ENCODE results near the gene HBE1.
"Not testable (repeated sequence)": the region's sequence is repeated elsewhere in the genome, so short reads cannot be mapped to it uniquely, and the experiment has no call there.

The HBE1 gene

DNA sequence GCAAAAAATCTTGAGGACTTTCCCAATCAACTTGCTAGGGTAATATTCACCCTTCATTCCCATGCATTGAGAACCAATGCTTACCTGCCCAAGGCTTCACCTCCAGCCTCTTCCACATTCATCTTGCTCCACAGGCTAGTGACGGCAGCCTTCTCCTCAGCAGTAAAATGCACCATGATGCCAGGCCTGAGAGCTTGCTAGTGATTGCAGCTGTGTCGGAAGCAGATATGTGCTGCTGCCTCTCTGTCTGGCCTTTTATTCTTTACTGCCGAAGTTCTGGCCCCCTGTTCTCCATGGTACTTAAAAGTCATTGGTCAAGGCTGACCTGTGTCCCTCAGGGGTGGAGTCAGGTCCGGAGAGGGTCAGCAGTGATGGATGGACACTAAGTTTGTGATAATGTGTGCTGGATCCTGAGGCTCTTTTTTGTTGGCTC, at the start of gene HBE1:
TSS of gene HBE1 (minus strand) at position 231 of the 433 bp plus-strand sequence. CDS start at position 176, 55 bp downstream.
- DNase-seq: no peak

GRCh38 chr11:5317292-5317691, 47.5 kb upstream of the HBE1 start:
- DNase-seq: no peak

GRCh38 chr11:5313326-5314023, 43.7 kb upstream of the HBE1 start:
- DNase-seq: not testable (repeated sequence)

GRCh38 chr11:5310423-5310822, 40.7 kb upstream of the HBE1 start:
- no peak for DNase-seq

- DNase-seq: no peak
These were observed 37.7 kb upstream of the HBE1 start for GRCh38 chr11:5307256-5308019.

DNA sequence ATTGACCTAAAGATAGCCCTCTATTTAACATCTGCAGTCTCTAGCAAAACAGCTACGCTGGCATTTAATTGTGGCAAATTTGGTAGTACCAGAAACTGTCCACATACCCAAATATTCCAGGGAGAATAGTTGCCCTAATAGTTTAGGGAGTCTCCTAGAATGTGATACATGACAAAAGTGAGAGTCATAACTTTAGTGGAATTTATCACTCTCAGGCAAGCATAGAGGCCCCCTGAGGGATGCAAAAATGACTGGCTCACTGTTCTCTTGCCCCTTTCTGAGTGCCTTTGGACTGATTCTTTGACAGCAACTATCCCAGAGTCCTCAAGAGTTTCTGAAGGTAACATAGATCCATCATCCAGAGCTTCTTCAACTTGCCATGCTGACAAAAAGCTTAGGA, 34.3 kb upstream of the HBE1 start:
- DNase-seq: no peak

DNA sequence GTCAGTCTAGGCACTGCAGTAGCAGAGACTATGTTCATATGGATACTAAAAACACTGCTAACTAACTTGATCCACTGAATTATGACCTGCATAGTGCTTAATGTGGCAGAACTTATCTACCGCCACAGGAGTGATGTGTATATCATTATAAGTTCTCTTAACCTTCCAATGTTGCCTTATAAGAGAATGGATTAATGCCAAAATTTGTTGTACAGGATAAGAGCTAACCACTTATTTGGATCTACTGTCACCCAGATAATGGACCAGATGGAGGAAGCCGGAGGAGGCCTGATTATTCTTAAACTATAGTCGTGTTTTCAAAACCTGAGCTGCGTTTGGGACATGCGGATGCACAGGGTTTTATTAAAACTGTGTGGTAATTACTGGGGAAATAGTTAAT, 33.9 kb upstream of the HBE1 start:
- DNase-seq: no peak

DNA sequence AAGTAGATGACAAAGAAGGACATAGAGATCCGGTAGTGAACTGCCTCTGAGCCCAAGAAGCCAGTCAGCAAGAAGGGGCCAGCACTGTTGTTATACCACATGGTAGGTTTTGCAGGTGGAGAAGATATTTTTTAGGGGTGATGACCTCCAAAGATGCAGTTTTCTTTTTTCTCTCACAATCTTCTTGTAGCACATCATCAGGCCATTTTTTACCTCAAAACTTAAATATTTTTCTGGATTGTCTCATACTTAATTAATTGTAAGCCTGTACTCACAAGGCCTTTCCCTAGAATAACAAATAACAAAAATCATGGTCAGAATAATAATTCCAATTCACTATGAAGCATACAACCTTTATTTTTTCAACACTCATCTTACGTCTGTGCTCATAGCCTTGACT, 32.1 kb upstream of the HBE1 start, which contains the start of gene OR51B4:
TSS of gene OR51B4 (minus strand) at position 101 of the 400 bp plus-strand sequence. CDS start at position 101, 0 bp downstream.
- no peak for DNase-seq

DNA sequence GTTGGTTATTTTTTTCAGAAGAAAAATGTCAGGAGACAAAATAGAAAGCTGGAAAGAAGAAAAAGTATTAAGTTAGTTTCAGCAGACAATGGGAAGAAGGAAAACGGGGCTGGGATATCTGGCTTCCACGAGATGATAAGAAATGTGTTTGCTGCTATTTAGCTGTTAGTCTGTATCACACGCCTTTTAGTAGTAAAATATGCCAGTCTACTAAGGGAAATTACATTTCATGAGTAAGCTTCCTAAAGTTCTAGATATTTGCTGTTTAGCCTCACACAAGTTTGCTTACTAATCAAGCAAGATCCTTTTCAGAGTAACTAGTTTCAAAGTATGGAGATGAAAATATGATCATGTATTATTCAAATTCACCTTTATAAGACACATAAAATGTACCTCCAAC, 30.5 kb upstream of the HBE1 start:
- DNase-seq: no peak

GRCh38 chr11:5298451-5298850, 28.7 kb upstream of the HBE1 start:
- no peak for DNase-seq

GRCh38 chr11:5297721-5298323, 28.1 kb upstream of the HBE1 start:
- DNase-seq: no peak

DNA sequence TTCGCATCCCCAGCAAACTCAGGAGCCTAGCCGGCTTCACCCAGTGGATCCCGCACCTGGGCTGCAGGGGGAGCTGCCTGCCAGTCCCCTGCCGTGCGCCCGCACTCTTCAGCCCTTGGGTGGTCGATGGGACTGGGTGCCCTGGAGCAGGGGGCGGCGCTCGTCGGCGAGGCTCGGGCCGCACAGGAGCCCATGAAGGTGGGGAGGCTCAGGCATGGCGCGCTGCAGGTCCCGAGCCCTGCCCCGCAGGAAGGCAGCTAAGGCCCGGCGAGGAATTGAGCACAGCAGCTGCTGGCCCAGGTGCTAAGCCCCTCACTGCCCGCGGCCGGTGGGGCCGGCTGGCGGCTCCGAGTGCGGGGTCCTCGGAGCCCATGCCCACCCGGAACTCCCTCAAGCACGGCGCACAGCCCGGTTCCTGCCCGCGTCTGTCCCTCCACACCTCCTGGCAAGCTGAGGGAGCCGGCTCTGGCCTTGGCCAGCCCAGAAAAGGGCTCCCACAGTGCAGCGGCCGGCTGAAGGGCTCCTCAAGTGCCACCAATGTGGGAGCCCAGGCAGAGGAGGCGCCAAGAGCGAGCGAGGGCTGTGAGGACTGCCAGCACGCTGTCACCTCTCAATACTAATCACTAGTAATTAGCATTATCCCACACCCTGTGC, 24.7 kb upstream of the HBE1 start:
- not testable (repeated sequence) for DNase-seq

DNA sequence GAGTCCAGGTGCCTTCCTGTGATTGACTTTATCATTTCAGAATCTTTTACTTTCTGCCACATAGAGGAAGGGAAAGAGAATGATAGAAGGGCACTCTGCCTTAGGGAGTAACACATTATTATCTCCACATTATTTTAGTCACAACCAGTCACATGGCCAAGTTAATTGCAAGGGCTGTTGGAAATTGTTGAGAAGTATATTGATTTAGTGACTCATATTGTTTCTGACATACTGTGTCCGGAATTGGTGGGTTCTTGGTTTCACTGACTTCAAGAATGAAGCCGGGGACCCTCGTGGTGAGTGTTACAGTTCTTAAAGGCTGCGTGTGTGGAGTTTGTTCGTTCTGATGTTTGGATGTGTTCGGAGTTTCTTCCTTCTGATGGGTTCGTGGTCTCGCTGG, 23.3 kb upstream of the HBE1 start:
- DNase-seq: no peak

DNA sequence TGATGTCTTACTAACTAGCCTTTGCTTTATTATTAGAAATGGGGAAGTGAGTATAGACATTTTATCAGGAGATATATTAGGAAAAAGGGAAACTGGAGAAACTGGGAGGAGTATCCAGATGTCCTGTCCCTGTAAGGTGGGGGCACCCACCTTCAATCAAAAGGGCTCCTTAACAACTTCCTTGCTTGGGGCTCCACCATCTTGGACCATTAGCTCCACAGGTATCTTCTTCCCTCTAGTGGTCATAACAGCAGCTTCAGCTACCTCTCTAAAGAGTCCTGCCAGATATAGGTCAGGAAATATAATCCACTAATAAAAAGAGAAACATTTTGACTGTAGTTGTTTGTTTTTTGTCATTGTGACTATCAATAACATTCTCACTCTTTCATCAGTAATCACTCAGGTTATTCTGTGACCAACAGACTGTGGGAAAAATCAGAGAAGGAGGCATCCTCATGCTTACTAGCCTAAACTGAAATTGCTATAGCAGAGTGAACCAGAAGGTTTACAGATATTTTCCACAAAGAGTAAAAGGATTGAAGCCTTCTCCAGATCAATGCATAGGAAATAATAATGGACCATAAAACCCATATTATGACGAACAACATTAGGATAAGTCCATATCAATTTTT, 21.6 kb upstream of the HBE1 start:
- DNase-seq: no peak

DNA sequence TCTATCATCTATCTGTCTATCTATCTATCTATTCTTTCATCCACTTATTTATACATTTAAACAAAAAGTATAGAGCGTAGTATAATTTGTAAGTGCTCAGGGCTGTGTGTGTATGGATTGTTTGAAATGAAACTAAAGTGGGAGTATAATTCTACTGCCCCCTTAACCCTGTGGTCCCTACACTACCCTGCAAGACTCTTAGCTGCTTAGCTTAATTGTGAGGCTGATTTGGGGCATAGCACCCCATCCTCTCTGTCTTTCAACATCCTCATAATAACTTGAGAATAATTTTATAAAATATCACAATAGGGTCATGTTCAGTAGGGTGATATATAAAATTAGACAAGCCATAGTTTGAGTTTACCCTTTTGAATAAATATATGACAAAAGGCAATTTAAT, 20.4 kb upstream of the HBE1 start:
- DNase-seq: no peak

DNA sequence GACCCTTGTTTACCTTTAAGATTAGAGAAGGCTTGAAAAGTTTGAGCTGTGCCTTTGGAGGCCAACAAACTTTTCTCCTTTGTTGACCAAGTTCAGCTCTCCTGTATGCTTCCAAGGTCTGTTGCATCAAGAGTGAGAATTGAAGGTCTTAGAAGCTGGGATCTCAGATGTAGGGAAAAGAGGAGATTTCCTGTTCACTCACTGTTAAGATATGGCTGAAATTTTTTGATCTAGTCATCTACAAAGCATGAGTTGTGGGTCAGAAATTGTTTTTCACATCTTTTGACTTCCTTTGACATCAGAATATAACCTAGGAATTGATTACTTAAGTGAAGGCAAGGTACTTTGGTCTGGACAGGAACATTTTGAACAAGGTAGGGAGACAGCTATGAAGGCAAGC, 20.0 kb upstream of the HBE1 start:
- no peak for DNase-seq

DNA sequence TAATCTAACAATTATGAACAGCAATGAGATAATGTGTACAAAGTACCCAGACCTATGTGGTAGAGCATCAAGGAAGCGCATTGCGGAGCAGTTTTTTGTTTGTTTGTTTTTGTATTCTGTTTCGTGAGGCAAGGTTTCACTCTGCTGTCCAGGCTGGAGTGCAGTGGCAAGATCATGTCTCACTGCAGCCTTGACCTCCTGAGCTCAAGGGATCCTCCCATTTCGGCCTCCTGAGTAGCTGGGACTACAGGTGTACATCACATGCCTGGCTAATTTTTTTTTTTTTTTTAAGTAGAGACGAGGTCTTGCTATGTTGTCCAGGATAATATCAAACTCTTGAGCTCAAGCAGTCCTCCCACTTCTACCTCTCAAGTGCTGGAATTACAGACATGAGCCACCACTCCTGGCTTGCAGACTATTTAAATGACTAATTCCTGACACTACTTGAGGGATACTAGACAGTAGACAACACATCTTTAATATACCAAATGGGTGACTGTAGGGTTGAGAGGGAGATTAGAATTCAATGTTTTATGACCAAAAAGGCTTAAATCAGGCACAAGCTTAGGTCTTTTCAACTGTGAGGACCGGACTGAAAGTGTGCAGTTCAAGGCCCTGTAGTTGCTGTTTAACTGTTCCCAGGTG, 19.3 kb upstream of the HBE1 start:
- DNase-seq: no peak

DNA sequence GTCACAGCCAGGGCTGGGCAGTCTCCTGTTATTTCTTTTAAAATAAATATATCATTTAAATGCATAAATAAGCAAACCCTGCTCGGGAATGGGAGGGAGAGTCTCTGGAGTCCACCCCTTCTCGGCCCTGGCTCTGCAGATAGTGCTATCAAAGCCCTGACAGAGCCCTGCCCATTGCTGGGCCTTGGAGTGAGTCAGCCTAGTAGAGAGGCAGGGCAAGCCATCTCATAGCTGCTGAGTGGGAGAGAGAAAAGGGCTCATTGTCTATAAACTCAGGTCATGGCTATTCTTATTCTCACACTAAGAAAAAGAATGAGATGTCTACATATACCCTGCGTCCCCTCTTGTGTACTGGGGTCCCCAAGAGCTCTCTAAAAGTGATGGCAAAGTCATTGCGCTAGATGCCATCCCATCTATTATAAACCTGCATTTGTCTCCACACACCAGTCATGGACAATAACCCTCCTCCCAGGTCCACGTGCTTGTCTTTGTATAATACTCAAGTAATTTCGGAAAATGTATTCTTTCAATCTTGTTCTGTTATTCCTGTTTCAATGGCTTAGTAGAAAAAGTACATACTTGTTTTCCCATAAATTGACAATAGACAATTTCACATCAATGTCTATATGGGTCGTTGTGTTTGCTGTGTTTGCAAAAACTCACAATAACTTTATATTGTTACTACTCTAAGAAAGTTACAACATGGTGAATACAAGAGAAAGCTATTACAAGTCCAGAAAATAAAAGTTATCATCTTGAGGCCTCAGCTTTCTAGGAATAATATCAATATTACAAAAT, 18.6 kb upstream of the HBE1 start:
- DNase-seq: no peak

GRCh38 chr11:5286901-5287300, 17.2 kb upstream of the HBE1 start:
- DNase-seq: no peak

GRCh38 chr11:5286351-5286750, 16.6 kb upstream of the HBE1 start:
- DNase-seq: no peak

GRCh38 chr11:5285703-5286340, 16.1 kb upstream of the HBE1 start:
- no peak for DNase-seq
